Measurements from ENCODE around the gene UCHL1.

Gene UCHL1

DNA sequence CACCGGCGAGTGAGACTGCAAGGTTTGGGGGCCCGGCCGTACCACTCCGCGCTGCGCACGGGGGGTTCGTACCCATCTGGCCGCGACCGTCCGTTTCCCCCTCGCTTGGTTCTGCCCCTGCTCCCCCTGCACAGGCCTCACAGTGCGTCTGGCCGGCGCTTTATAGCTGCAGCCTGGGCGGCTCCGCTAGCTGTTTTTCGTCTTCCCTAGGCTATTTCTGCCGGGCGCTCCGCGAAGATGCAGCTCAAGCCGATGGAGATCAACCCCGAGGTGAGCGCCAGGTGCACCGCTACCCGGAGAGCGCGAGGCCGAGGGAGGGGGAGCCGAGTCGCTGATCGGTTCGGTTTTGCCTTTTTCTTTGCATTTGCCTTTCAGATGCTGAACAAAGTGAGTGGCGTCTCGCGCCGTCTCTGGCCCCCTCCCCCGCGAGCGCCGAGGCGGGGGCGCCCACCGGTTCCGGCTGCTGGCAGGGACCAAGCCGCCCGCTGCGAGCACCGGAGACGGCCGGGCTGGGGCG, at the start of gene UCHL1:
Gene UCHL1 (plus strand): TSS at position 189 of the 517 bp plus-strand sequence. CDS start 49 bp downstream, at position 238.
- DNase-seq (ENCODE audit: low spot score): peak; percentile 59

DNA sequence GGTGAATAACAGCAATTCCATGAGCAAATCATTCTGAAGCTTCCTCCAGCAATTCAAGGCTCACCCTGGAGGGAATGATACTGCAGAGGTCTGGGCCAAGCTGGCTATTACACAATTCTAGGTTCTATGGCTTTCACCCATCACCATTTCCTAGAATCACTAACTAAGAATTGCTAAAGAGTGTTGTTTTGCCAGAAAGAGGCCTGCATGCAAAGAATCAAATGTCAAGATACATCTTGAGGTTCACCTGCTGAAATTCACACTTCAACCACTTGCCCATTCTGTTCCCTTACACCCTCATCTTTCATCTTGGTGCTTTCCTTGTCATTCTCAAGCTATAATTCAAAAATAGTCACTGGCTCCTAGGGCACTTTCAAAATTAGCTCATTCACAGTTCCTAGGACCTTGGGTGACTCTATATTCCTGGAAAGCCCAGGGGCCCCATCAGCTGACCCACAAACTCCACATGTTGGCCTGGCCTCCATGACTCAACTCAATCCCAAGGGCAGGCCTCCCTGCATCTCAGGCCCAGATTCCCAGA, 49.4 kb upstream of the UCHL1 start:
- DNase-seq (ENCODE audit: low spot score): no peak

- no peak for DNase-seq (ENCODE audit: low spot score)
Measured at GRCh38 chr4:41209187-41209586, 47.5 kb upstream of the UCHL1 start.

GRCh38 chr4:41209901-41210300, 46.8 kb upstream of the UCHL1 start:
- DNase-seq (ENCODE audit: low spot score): no peak

DNA sequence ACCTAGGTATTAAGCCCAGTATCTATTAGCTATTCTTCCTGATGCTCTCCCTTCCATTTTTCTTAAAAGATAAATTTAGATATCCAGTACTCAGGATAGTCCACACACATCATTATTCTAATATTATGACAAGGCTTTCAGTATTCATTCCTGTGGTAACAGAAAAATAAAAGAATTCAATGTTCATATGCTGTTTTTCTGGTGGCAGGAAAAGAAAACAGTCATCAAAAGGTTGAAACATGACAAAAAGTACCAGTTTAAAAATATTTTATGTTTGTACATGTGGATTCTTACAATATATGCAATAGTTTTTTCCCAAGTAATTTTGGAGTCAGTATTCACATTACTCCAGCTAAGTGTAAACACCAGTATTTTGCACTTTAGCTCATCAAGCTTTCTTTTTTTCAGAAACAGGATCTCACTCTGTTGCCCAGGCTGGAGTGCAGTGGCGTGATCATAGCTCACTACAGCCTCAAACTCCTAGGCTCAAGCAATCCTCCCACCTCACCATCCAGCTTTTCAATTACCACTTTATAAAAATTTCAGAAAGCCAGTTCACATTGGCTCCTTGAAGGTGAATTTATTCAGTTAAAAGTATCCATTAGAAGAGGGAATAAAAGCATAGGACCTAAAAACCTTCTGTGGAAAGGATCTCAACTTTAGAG, 44.6 kb upstream of the UCHL1 start:
- DNase-seq (ENCODE audit: low spot score): no peak

- peak; percentile 64 for DNase-seq (ENCODE audit: low spot score)
Measured at GRCh38 chr4:41212616-41213203, 44.0 kb upstream of the UCHL1 start.

DNA sequence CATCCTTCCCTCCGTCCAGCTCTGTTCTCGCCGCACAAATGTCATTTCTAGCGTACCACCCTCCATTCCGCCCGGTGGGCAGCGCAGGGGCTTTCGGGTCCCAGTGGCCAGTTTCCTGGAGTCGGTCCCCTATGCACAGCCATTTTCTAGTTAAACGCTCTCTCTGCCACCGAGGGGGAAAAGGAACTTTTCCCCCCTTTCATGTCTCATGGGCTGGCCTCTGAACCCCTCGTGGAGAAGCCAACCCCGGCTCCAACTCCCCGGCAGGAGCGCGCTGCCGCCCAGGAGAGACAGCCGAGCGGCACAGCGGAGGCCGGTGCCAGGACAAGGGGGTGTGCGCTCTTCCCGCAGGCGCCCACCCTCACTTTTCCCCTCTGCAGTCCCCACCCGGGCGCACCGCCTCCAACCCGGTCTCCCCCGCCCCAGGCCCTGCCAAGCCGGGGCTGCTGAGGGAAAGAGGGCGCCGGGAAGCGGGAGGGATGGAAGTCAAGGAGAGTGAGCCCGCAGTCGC, 43.0 kb upstream of the UCHL1 start:
- no peak for DNase-seq (ENCODE audit: low spot score)

GRCh38 chr4:41214136-41214824, 42.4 kb upstream of the UCHL1 start, which contains the start of gene APBB2:
Gene APBB2, minus strand, starts transcription at chr4:41214542. Its CDS starts 181,288 bp downstream, at chr4:41033254.
- DNase-seq (ENCODE audit: low spot score): peak; percentile 85

DNA sequence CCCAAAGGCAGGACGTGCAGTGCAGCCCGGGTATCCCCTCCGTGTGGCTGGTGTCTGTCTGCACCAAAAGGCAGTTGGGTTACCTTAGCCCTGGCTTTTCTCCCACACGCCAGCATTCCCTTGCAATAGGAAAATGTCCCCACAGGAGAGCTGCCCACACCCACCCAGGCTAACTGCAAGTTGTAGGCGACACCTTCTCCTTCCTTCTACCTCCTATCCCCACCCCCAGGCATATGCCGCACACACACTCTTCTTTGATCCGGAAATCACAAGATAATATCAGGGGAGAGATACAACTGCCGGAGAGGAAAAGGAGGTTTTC, 41.9 kb upstream of the UCHL1 start:
- DNase-seq (ENCODE audit: low spot score): no peak

DNA sequence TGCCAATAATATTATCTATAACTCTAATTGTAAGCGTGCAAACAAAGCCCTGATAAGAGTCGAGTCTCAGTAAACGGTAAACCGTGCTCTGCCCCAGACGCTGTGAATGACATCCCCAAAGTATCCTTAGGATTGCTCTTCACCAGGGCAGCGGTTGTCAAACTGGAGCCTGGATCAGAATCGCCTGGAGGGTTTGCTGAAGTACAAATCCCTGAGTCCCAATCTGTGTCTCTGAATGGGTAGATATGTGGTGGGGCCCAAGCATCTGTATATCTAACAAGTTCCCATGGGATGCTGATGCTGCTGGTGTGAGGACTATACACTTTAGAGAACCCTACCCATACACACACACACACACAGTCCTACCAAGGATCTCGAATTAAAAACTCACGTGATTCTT, 41.6 kb upstream of the UCHL1 start:
- no peak for DNase-seq (ENCODE audit: low spot score)

DNA sequence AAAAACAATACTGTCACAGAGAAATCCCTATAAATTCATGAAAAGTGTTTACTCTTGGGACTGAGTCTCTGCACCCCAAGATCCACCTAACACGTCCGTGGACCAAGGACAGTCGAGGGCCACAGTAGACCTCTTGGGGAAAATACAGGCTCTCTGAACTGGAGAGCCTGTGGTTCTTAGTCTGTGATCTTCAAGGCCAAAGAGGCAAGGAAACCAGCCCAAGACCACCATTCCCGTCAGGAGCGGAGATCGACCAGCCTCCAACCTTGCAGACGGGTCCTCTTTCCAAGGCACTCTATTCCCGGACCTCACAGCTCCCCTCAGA, 40.8 kb upstream of the UCHL1 start:
- DNase-seq (ENCODE audit: low spot score): no peak

GRCh38 chr4:41216294-41217019, 40.3 kb upstream of the UCHL1 start:
- DNase-seq (ENCODE audit: low spot score): peak; percentile 83

DNA sequence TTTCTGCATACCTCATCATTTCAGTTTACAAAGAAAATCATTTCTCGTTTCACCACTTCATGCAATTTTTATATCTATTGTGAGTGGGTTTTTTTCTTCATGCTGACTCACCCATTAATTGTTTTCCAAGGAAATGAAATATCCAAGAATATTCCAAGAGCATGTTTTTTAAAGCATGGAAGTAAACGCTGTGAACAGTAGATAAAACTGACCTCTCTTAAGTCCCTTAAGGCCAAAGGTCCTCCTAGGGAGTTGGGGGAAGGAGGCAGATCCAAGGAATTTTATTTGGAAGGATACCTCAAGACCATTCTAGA, 39.8 kb upstream of the UCHL1 start:
- no peak for DNase-seq (ENCODE audit: low spot score)

- no peak for DNase-seq (ENCODE audit: low spot score)
Measured at GRCh38 chr4:41217374-41217773, 39.4 kb upstream of the UCHL1 start.

DNA sequence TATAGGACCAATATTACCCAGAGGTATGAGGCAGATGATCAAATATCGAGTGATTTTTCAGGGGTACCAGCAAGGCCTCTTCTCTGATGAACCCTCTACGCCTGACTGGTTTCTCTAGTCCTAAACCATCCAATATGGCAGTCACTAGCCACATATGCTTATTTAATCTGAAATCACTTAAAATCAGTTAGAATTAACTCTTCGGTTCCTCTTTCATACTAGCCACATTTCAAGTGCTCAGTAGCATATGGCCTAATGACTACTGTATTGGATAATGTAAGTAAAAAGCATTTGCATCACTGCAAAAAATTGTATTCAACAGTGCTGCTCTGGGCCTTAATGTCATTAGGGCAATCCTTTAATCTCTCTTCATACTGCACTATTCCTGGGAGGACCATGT, 38.0 kb upstream of the UCHL1 start:
- no peak for DNase-seq (ENCODE audit: low spot score)

DNA sequence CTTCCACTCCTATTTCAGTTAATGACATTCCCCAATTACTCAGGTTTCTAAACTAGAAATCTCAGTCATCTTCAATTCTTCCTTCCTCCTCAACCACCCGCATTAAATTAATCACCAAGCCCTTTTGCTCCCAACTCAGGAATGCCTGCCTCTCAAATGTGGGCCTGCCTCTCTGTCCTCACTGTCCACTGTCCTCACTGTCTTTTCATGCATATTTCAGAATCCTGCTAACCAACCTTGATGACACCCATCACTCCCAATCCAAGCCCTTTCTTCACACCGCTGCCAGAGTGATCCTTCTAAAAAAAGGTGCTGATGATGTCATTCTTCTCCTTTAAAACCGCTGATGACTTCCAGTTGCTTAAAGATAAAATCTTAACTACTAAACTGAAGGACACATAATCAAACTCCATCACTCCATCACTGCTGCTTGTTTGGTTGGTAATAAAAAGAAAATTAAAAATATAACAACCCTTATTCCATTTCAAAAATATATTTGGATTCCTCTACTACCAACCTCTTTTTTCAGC, 37.2 kb upstream of the UCHL1 start:
- DNase-seq (ENCODE audit: low spot score): no peak

- no peak for DNase-seq (ENCODE audit: low spot score)
Measured at GRCh38 chr4:41221850-41222645, 34.7 kb upstream of the UCHL1 start.

GRCh38 chr4:41227902-41228301, 28.8 kb upstream of the UCHL1 start:
- DNase-seq (ENCODE audit: low spot score): no peak

- no peak for DNase-seq (ENCODE audit: low spot score)
Measured at GRCh38 chr4:41232406-41232805, 24.3 kb upstream of the UCHL1 start.

DNA sequence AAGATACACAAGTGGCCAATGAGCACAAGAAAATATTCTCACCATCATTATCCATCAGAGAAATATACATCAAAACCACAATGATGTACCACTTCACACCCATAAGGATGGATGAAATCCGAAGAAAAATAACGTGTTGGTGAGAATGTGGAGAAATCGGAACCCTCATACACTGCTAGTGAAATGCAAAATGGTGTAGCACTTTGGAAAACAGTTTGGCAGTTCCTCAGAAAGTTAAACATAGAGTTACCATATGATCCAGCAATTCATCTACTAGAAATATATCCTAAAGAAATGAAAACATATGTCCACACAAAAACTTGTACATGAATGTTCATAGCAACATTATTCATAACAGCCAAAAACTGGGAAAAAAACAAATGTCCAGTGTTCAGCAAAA, 23.9 kb upstream of the UCHL1 start:
- no peak for DNase-seq (ENCODE audit: low spot score)

DNA sequence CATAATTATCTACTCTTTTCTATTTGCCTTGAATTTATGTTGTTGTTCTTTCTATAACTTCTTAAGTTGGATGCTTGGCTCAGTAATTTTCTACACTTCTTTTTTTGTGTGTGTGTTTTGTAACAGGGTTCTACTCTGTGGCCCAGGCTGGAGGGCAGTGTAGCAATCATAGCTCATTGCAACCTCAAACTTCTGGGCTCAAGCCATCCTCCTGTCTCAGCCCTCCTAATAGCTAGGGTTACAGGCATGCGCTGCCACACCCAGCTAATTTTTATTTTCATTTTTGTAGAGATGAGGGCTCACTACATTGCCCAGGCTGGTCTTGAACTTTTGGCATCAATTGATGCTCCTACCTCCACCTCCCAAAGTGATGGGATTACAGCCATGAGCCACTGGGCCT, 20.7 kb upstream of the UCHL1 start:
- DNase-seq (ENCODE audit: low spot score): no peak
